Ovary (tissue), 3 donors: Measurements from ENCODE around the gene KXD1.

ENCODE experiments used
- EP300 ChIP-seq: sonication (generic); formaldehyde crosslinking; IDR thresholded peaks from one replicate; pipeline ENCODE4 v1.6.1; 2017; ENCODE audit warnings: antibody characterized with exemption
- POLR2A ChIP-seq: fragments of 450-650 bp; IDR thresholded peaks from one replicate; pipeline ENCODE4 v1.6.1; 2017; ENCODE audit warnings: antibody characterized with exemption, mild to moderate bottlenecking, moderate library complexity
- TF ChIP-seq, protein P1 (sequence below), 3 donors: fragments of 450-650 bp in 2 of 3; fragments of 200-600 bp in 1 of 3; IDR thresholded peaks; one replicate each; pipeline versions ENCODE4 v1.5.1 to v1.8.0; 2016 to 2022; ENCODE audit warnings: antibody characterized with exemption in 3 of 3, mild to moderate bottlenecking in 1 of 3
- donor health status: DM: no; HTN: no; CAD: no.

DNA sequence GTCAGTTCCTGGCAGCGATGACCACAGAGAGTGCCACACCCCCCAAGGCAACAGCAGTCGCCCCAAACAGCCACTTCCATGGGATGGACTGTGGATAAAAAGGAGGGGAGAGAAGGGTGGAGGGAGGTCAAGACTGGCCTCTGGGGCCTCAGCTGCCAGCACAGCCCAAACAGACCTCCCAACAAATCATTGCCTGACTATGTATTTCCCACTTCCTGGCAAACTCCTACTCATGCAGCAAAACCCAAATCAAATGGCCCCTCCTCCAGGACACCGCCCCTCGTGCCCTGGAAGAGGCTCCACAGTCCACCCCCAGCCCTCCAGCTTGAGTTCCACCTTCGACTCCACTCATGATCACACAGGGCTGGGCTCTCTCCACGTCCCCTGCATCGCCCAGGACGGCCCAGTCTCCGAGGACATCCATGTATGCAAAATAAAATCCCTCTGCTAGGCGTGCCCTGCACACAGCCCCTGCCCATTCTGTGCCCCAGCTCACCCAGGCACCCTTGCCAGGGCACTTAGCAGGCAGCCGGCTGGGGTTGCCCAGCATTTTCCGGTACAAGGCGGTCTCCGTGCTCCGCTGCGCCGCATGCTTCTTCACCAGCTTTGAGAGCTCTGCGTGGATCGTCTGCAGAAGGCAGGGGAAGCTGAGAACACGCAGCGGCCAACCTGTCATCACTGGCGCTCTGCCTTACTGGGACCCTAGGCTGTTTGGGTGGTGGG is 25.3 kb upstream of the KXD1 start:
- TF ChIP-seq, protein P1, sequence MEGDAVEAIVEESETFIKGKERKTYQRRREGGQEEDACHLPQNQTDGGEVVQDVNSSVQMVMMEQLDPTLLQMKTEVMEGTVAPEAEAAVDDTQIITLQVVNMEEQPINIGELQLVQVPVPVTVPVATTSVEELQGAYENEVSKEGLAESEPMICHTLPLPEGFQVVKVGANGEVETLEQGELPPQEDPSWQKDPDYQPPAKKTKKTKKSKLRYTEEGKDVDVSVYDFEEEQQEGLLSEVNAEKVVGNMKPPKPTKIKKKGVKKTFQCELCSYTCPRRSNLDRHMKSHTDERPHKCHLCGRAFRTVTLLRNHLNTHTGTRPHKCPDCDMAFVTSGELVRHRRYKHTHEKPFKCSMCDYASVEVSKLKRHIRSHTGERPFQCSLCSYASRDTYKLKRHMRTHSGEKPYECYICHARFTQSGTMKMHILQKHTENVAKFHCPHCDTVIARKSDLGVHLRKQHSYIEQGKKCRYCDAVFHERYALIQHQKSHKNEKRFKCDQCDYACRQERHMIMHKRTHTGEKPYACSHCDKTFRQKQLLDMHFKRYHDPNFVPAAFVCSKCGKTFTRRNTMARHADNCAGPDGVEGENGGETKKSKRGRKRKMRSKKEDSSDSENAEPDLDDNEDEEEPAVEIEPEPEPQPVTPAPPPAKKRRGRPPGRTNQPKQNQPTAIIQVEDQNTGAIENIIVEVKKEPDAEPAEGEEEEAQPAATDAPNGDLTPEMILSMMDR (IDR thresholded peaks at IDR 0.05), result no peak
- TF ChIP-seq POLR2A, result no peak
- TF ChIP-seq EP300, result no peak
